ENCODE data around the gene PROM1.

- TF ChIP-seq, protein P1, sequence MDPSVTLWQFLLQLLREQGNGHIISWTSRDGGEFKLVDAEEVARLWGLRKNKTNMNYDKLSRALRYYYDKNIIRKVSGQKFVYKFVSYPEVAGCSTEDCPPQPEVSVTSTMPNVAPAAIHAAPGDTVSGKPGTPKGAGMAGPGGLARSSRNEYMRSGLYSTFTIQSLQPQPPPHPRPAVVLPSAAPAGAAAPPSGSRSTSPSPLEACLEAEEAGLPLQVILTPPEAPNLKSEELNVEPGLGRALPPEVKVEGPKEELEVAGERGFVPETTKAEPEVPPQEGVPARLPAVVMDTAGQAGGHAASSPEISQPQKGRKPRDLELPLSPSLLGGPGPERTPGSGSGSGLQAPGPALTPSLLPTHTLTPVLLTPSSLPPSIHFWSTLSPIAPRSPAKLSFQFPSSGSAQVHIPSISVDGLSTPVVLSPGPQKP (IDR thresholded peaks at IDR 0.05; ENCODE audit: low read depth, low read length), result no peak
- TF ChIP-seq POLR2A (IDR thresholded peaks at IDR 0.05; ENCODE audit: low read length), result no peak
- 0 out of 3 replicates have a peak, but pooled peaks have one; percentile 5 for TF ChIP-seq CTCF (IDR thresholded peaks at IDR 0.05)
- no peak for TF ChIP-seq MAX (IDR thresholded peaks at IDR 0.05)
- TF ChIP-seq NPAS2 (CRISPR knock-in tag; IDR thresholded peaks at IDR 0.05; ENCODE audit: borderline replicate concordance), result no peak
- TF ChIP-seq TFCP2L1 (CRISPR knock-in tag; IDR thresholded peaks at IDR 0.05), result no peak
- no peak for TF ChIP-seq CHD2 (IDR thresholded peaks at IDR 0.05; ENCODE audit: low read length, partially characterized antibody)
- no peak for TF ChIP-seq MYC (IDR thresholded peaks at IDR 0.05; ENCODE audit: borderline replicate concordance, low read length)
- no peak for TF ChIP-seq SREBF2 (IDR thresholded peaks at IDR 0.05)
- no peak for TF ChIP-seq EP300 (IDR thresholded peaks at IDR 0.05)
- no peak for TF ChIP-seq CEBPB (IDR thresholded peaks at IDR 0.05)
Observed at GRCh38 chr4:15964159-15964558, 119.7 kb downstream of the PROM1 start.
